Inferior parietal cortex (tissue), 1 donor: Measurements from ENCODE around the gene C10orf95.

Source experiments
- DNase-seq: peaks from one replicate; pipeline ENCODE4 v3.0.0-alpha.2; 2016; ENCODE audit errors: extremely low spot score

Gene C10orf95

GRCh38 chr10:102401735-102402511, 49.4 kb downstream of the C10orf95 start:
- no peak for DNase-seq

DNA sequence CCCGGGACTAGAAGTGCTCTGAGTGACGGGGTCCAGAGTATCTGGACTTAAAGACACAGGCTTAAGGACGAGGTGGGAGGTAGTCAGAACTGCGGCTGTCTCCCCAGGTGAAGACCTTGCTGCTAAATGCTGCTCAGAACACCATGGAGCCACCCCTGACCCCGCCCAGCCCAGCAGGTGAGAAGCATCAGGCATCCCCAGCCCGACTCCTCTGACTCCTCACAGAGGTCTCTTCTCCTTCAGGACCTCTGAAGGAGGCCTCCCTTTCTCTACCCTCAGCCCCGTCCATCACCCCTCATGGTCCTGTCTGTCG, 50.0 kb downstream of the C10orf95 start:
- no peak for DNase-seq

GRCh38 chr10:102400598-102401341, 50.6 kb downstream of the C10orf95 start:
- no peak for DNase-seq

DNA sequence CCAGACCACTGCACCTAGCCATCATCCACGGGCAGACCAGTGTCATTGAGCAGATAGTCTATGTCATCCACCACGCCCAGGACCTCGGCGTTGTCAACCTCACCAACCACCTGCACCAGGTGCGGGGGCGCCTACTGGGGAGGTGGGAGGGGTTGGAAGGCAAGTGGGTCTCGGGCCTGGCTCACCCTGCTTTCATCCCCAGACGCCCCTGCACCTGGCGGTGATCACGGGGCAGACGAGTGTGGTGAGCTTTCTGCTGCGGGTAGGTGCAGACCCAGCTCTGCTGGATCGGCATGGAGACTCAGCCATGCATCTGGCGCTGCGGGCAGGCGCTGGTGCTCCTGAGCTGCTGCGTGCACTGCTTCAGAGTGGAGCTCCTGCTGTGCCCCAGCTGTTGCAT, 51.3 kb downstream of the C10orf95 start:
- DNase-seq: no peak
